Tibial nerve (tissue), 4 donors: ENCODE measurements around the gene GLT8D2.

Source experiments
- EP300 ChIP-seq, 2 donors: sonication (generic); formaldehyde crosslinking; IDR thresholded peaks; one replicate each; pipeline ENCODE4 v1.6.1; 2017; ENCODE audit warnings: antibody characterized with exemption in 2 of 2, mild to moderate bottlenecking in 1 of 2
- TF ChIP-seq, protein P1 (sequence below), 5 experiments: fragments of 200-600 bp in 3 of 5; fragments of 450-650 bp in 2 of 5; sonication (generic) in 3 of 5; IDR thresholded peaks; one replicate each; pipeline ENCODE4 v1.5.1; 2016 to 2019; ENCODE audit warnings: antibody characterized with exemption in 5 of 5, mild to moderate bottlenecking in 3 of 5, moderate library complexity in 2 of 5

- TF ChIP-seq, protein P1, sequence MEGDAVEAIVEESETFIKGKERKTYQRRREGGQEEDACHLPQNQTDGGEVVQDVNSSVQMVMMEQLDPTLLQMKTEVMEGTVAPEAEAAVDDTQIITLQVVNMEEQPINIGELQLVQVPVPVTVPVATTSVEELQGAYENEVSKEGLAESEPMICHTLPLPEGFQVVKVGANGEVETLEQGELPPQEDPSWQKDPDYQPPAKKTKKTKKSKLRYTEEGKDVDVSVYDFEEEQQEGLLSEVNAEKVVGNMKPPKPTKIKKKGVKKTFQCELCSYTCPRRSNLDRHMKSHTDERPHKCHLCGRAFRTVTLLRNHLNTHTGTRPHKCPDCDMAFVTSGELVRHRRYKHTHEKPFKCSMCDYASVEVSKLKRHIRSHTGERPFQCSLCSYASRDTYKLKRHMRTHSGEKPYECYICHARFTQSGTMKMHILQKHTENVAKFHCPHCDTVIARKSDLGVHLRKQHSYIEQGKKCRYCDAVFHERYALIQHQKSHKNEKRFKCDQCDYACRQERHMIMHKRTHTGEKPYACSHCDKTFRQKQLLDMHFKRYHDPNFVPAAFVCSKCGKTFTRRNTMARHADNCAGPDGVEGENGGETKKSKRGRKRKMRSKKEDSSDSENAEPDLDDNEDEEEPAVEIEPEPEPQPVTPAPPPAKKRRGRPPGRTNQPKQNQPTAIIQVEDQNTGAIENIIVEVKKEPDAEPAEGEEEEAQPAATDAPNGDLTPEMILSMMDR (IDR thresholded peaks at IDR 0.05), result no peak
- no peak for TF ChIP-seq EP300 (IDR thresholded peaks at IDR 0.05)
Observed at GRCh38 chr12:103957865-103958388, 92.1 kb downstream of the GLT8D2 start.
